CD4-positive, alpha-beta memory T cell (primary cell): ENCODE results near the gene PROCA1. TPM values are rescaled to one million over a fixed set of nuclear protein-coding genes. Genes with fewer than 3 reads are reported as not detected.

Experiments used
- CTCF ChIA-PET: fragments of 350-600 bp; sonication (Branson Sonifier 250); formaldehyde crosslinking; loops from one replicate; lab custom pipeline; 2021; ENCODE audit warnings: inconsistent platforms; ENCODE audit not compliant: partially characterized antibody; lab: Charles Lee
- POLR2A ChIA-PET: fragments of 350-600 bp; sonication (Branson Sonifier 250); formaldehyde crosslinking; loops from one replicate; lab custom pipeline; 2021; ENCODE audit not compliant: partially characterized antibody; lab: Charles Lee
- DNase-seq, 5 donors: peaks; one replicate each; pipeline versions ENCODE4 v3.0.0 to v3.0.0-alpha.2; 2020 to 2022; ENCODE audit warnings: mixed read lengths in 1 of 5
- H3K27ac ChIP-seq: one replicate; pipeline ENCODE4 v1.7.0; 2013; ENCODE audit warnings: low read depth, low read length
- H3K27me3 ChIP-seq: 2 replicates; pipeline ENCODE4 v1.7.0; 2013; ENCODE audit warnings: mild to moderate bottlenecking, low read length, moderate library complexity; ENCODE audit not compliant: insufficient read depth
- H3K36me3 ChIP-seq: 2 replicates; pipeline ENCODE4 v1.7.0; 2013; ENCODE audit warnings: mild to moderate bottlenecking, low read length, moderate library complexity; ENCODE audit not compliant: insufficient read depth
- H3K4me1 ChIP-seq: 2 replicates; pipeline ENCODE4 v1.7.0; 2013; ENCODE audit warnings: mild to moderate bottlenecking, low read length, moderate library complexity; ENCODE audit not compliant: insufficient read depth
- H3K4me3 ChIP-seq, 2 donors: one replicate each; pipeline ENCODE4 v1.7.0; 2013; ENCODE audit warnings: low read length in 2 of 2, mild to moderate bottlenecking in 1 of 2
- H3K9me3 ChIP-seq, 2 donors: one replicate each; pipeline ENCODE4 v1.7.0; 2013; ENCODE audit warnings: low read length in 2 of 2, control low read depth in 1 of 2; ENCODE audit not compliant: control insufficient read depth in 1 of 2
- H3K27ac Mint-ChIP-seq, 7 donors: one replicate each; pipeline ENCODE4 v1.8.0; 2020 to 2021; ENCODE audit warnings: mixed read lengths in 7 of 7, mild to moderate bottlenecking in 6 of 7, inconsistent platforms in 3 of 7, moderate library complexity in 3 of 7
- H3K27me3 Mint-ChIP-seq, 2 donors: one replicate each; pipeline ENCODE4 v1.8.0; 2020 to 2021; ENCODE audit warnings: mixed read lengths in 2 of 2
- H3K36me3 Mint-ChIP-seq, 2 donors: one replicate each; pipeline ENCODE4 v1.8.0; 2020 to 2021; ENCODE audit warnings: mixed read lengths in 2 of 2, inconsistent platforms in 1 of 2, mild to moderate bottlenecking in 1 of 2
- H3K4me1 Mint-ChIP-seq, 4 donors: one replicate each; pipeline ENCODE4 v1.8.0; 2020 to 2021; ENCODE audit warnings: mixed read lengths in 4 of 4, mild to moderate bottlenecking in 1 of 4
- H3K4me3 Mint-ChIP-seq, 8 donors: one replicate each; pipeline ENCODE4 v1.8.0; 2020 to 2021; ENCODE audit warnings: mixed read lengths in 8 of 8, mild to moderate bottlenecking in 7 of 8, moderate library complexity in 6 of 8, inconsistent platforms in 3 of 8
- H3K9me3 Mint-ChIP-seq, 8 donors: one replicate each; pipeline ENCODE4 v1.8.0; 2020 to 2021; ENCODE audit warnings: mixed read lengths in 8 of 8, mild to moderate bottlenecking in 5 of 8, inconsistent platforms in 3 of 8, moderate library complexity in 1 of 8
- intact Hi-C: fragments of 100-400 bp; cut with micrococcal nuclease; formaldehyde crosslinking; loops from one replicate; pipeline ENCODE4 v1.15.1; 2023
- polyA plus RNA-seq, 2 donors: library from polyadenylated mRNA; unstranded; fragments of 300-500 nt; fragmentation: Illumina TruSeq; gene quantifications; one replicate each; pipeline ENCODE4 v1.2.3, GENCODE V29; 2021
- total RNA-seq, 2 experiments: library from RNA; stranded (reverse); gene quantifications; one replicate each; pipeline ENCODE4 v1.2.3, GENCODE V29; 2021

PROCA1 gene
- total and polyA plus RNA-seq, 4 experiments from 2014 or later, result 0.12 to 17.4 (median 7.9) TPM

GRCh38 chr17:28682655-28683054 lies 29.0 kb downstream of the PROCA1 start:
- Mint-ChIP-seq H3K36me3 (peaks cover 53 to 82% of the 10 kb centered on the region in 2 donors), H3K27ac (no peak overlapping the region)

GRCh38 chr17:28675980-28676379 lies 35.7 kb downstream of the PROCA1 start:
- H3K36me3 Mint-ChIP-seq, result peaks cover 58 to 85% of the 10 kb centered on the region in 2 donors
- H3K36me3 ChIP-seq, result peaks cover 79% of the 10 kb centered on the region
- CTCF ChIA-PET, result interaction anchor here (1.5 to 3.0 kb wide), 2 partner anchors 27 to 29 kb away, joined by 6 to 9 read pairs; no protein-coding TSS in a partner anchor

More at GRCh38 chr17:28682655-28683054, 29.0 kb downstream of the PROCA1 start:
- Mint-ChIP-seq H3K27me3 (no peaks in the 10 kb centered on the region), H3K4me1 (peaks cover 0 to 6% (median 0%) of the 10 kb centered on the region in 4 donors), H3K9me3 (no peaks in the 10 kb centered on the region), H3K4me3 (no peak overlapping the region)
- no peaks in the 10 kb centered on the region for H3K4me1 ChIP-seq
- ChIA-PET CTCF (no interaction called here), POLR2A (no interaction called here)
- H3K36me3 ChIP-seq, result peaks cover 81% of the 10 kb centered on the region
- intact Hi-C loops, result no loop called here
- no peaks in the 10 kb centered on the region for H3K9me3 ChIP-seq
- no peak overlapping the region for H3K27ac ChIP-seq
- H3K4me3 ChIP-seq, result no peak overlapping the region
- DNase-seq, result no peak
- no peaks in the 10 kb centered on the region for H3K27me3 ChIP-seq

GRCh38 chr17:28675490-28675889 lies 36.2 kb downstream of the PROCA1 start:
- Mint-ChIP-seq H3K27me3 (no peaks in the 10 kb centered on the region), H3K36me3 (peaks cover 60 to 85% of the 10 kb centered on the region in 2 donors), H3K27ac (no peak overlapping the region), H3K9me3 (no peaks in the 10 kb centered on the region), H3K4me3 (no peak overlapping the region), H3K4me1 (no peaks in the 10 kb centered on the region)
- no peak for DNase-seq
- no peaks in the 10 kb centered on the region for H3K27me3 ChIP-seq
- CTCF ChIA-PET, result interaction anchor here (0.7 to 3.0 kb wide), 3 partner anchors 27 to 128 kb away, joined by 3 to 9 read pairs (median 6); no protein-coding TSS in a partner anchor
- H3K27ac ChIP-seq, result no peak overlapping the region
- intact Hi-C loops, result no loop called here
- H3K4me3 ChIP-seq, result no peak overlapping the region
- peaks cover 78% of the 10 kb centered on the region for H3K36me3 ChIP-seq
- no peaks in the 10 kb centered on the region for H3K4me1 ChIP-seq
- POLR2A ChIA-PET, result interaction anchor here (1.3 kb wide), 1 partner anchor 13 kb away, joined by 8 read pairs; the partner anchor contains the start of genes SDF2 and SUPT6H
- H3K9me3 ChIP-seq, result no peaks in the 10 kb centered on the region

More at GRCh38 chr17:28675980-28676379, 35.7 kb downstream of the PROCA1 start:
- DNase-seq, result peak in 1 of 5 donors; percentile 8
- Mint-ChIP-seq H3K4me1 (no peaks in the 10 kb centered on the region), H3K27ac (peak overlapping the region in 3 of 7 donors; percentile 11 to 29 (median 26)), H3K9me3 (no peaks in the 10 kb centered on the region), H3K4me3 (no peak overlapping the region), H3K27me3 (no peaks in the 10 kb centered on the region)
- H3K27me3 ChIP-seq, result no peaks in the 10 kb centered on the region
- H3K9me3 ChIP-seq, result no peaks in the 10 kb centered on the region
- POLR2A ChIA-PET, result interaction anchor here (1.3 kb wide), 1 partner anchor 14 kb away, joined by 8 read pairs; the partner anchor contains the start of genes SDF2 and SUPT6H
- no peak overlapping the region for H3K27ac ChIP-seq
- no peak overlapping the region for H3K4me3 ChIP-seq
- H3K4me1 ChIP-seq, result no peaks in the 10 kb centered on the region
- intact Hi-C loops, result no loop called here

- CTCF ChIA-PET, result no interaction called here
These were observed 41.8 kb downstream of the PROCA1 start for GRCh38 chr17:28669918-28670317.

GRCh38 chr17:28667870-28668269 lies 43.8 kb downstream of the PROCA1 start:
- H3K4me1 ChIP-seq, result peaks cover 42% of the 10 kb centered on the region
- H3K9me3 ChIP-seq, result no peaks in the 10 kb centered on the region
- no peak for DNase-seq
- Mint-ChIP-seq H3K4me3 (no peak overlapping the region), H3K9me3 (no peaks in the 10 kb centered on the region), H3K4me1 (peaks cover 35 to 48% (median 40%) of the 10 kb centered on the region in 4 donors), H3K36me3 (peaks cover 14 to 54% of the 10 kb centered on the region in 2 donors), H3K27ac (peak overlapping the region in 2 of 7 donors; percentile 20 to 70), H3K27me3 (no peaks in the 10 kb centered on the region)
- H3K27ac ChIP-seq, result no peak overlapping the region
- ChIA-PET CTCF (interaction anchor here (1.8 kb wide), 1 partner anchor 21 kb away, joined by 5 read pairs; no protein-coding TSS in a partner anchor), POLR2A (no interaction called here)
- intact Hi-C loops, result no loop called here
- no peak overlapping the region for H3K4me3 ChIP-seq
- H3K36me3 ChIP-seq, result peaks cover 33% of the 10 kb centered on the region
- no peaks in the 10 kb centered on the region for H3K27me3 ChIP-seq

More at GRCh38 chr17:28669918-28670317, 41.8 kb downstream of the PROCA1 start:
- no peak for DNase-seq
- Histone ChIP-seq H3K27me3 (no peaks in the 10 kb centered on the region), H3K27ac (no peak overlapping the region), H3K4me3 (no peak overlapping the region), H3K4me1 (peaks cover 23% of the 10 kb centered on the region), H3K36me3 (peaks cover 53% of the 10 kb centered on the region), H3K9me3 (no peaks in the 10 kb centered on the region)
- Mint-ChIP-seq H3K36me3 (peaks cover 34 to 69% of the 10 kb centered on the region in 2 donors), H3K27ac (no peak overlapping the region), H3K4me1 (peaks cover 19 to 28% (median 21%) of the 10 kb centered on the region in 4 donors), H3K9me3 (no peaks in the 10 kb centered on the region), H3K4me3 (no peak overlapping the region), H3K27me3 (no peaks in the 10 kb centered on the region)
- intact Hi-C loops, result no loop called here
- POLR2A ChIA-PET, result no interaction called here

DNA sequence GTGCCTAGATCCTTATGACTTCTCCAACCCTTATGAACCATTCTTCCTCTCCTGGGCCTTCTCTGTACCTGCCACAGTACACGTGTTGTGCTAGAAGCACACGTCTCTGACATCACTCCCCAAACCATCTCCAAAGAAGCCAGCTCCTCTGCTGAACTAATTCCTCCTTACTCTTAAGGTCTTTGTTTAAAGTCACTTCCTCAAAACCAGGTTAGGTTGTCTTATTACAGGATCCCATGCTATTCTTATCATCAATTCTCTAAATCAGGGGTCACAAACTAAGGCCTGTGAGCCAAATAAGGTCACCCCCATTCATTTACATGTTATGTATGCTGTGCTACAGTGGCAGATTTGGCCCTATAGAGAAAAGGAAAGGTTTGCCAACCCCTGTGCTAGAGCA lies 45.7 kb downstream of the PROCA1 start:
- CTCF ChIA-PET, result no interaction called here
- Mint-ChIP-seq H3K27ac (peak overlapping the region in 5 of 7 donors; percentile 13 to 87 (median 59)), H3K4me3 (peak overlapping the region in 1 of 8 donors; percentile 13), H3K36me3 (peaks cover 2 to 56% of the 10 kb centered on the region in 2 donors), H3K9me3 (no peaks in the 10 kb centered on the region), H3K4me1 (peaks cover 41 to 63% (median 52%) of the 10 kb centered on the region in 4 donors), H3K27me3 (no peaks in the 10 kb centered on the region)
- H3K27me3 ChIP-seq, result no peaks in the 10 kb centered on the region
- peaks cover 51% of the 10 kb centered on the region for H3K4me1 ChIP-seq
- intact Hi-C loops, result no loop called here
- no peak overlapping the region for H3K27ac ChIP-seq
- no peak overlapping the region for H3K4me3 ChIP-seq
- POLR2A ChIA-PET, result interaction anchor here (1.0 kb wide), 1 partner anchor 21 kb away, joined by 3 read pairs; the partner anchor contains the start of gene BLTP2
- no peak for DNase-seq
- H3K36me3 ChIP-seq, result peaks cover 17% of the 10 kb centered on the region
- no peaks in the 10 kb centered on the region for H3K9me3 ChIP-seq

- intact Hi-C loops, result loop anchor here (2.0 to 5.0 kb wide), 2 partner anchors 47 to 289 kb away; partner anchors contain the start of genes PHF12 and PROCA1
- ChIA-PET CTCF (interaction anchor here (4.4 kb wide), 1 partner anchor 19 kb away, joined by 51 read pairs; the partner anchor contains the start of gene BLTP2), POLR2A (interaction anchor here (1.6 to 3.5 kb wide), 3 partner anchors 18 to 263 kb away, joined by 4 to 77 read pairs (median 7); partner anchors contain the start of gene BLTP2)
- Mint-ChIP-seq H3K4me3 (peak overlapping the region; percentile 99 to 100 (median 100)), H3K27me3 (no peaks in the 10 kb centered on the region), H3K27ac (peak overlapping the region; percentile 97 to 100 (median 100)), H3K9me3 (no peaks in the 10 kb centered on the region), H3K36me3 (peaks cover 5 to 57% of the 10 kb centered on the region in 2 donors), H3K4me1 (peaks cover 51 to 80% (median 62%) of the 10 kb centered on the region in 4 donors)
- peak overlapping the region; percentile 99 for H3K27ac ChIP-seq
- no peaks in the 10 kb centered on the region for H3K27me3 ChIP-seq
- H3K36me3 ChIP-seq, result peaks cover 14% of the 10 kb centered on the region
- no peak for DNase-seq
- no peak overlapping the region for H3K4me3 ChIP-seq
- H3K4me1 ChIP-seq, result peaks cover 57% of the 10 kb centered on the region
- no peaks in the 10 kb centered on the region for H3K9me3 ChIP-seq
These were observed 48.0 kb downstream of the PROCA1 start for GRCh38 chr17:28663723-28664122.
